A549 (cell line): ENCODE data around the gene HLA-DOA. TPM values are rescaled to one million over a fixed set of nuclear protein-coding genes. Genes with fewer than 3 reads are reported as not detected.
A peak's percentile ranks its signal among the peaks of the same experiment; 100 is the strongest.

Experiments used
- ATAC-seq, 2 experiments: fragments of 200-7000 bp in 1 of 2; fragments of >200 bp in 1 of 2; cut with Nextera tagmentation in 1 of 2; cut with Tn5 transposase in 1 of 2; 3 replicates each; pipeline versions ENCODE4 v1.8.0 to v1.9.1; 2018 to 2020; ENCODE audit warnings: mild to moderate bottlenecking in 1 of 2, moderate library complexity in 1 of 2
- CTCF ChIA-PET: fragments of 300-600 bp; sonication (Branson Sonifier 250); formaldehyde crosslinking; extraction: SDS; loops from one replicate; lab custom pipeline; 2021; ENCODE audit warnings: antibody characterized with exemption, inconsistent platforms; lab: Yijun Ruan, JAX
- POLR2A ChIA-PET: fragments of 350-600 bp; formaldehyde crosslinking; extraction: SDS; loops from one replicate; lab custom pipeline; 2021; ENCODE audit warnings: antibody characterized with exemption, inconsistent platforms; lab: Yijun Ruan, JAX
- DNase-seq, 2 experiments: peaks; one replicate each; pipeline versions ENCODE4 v3.0.0 to v3.0.0-alpha.2; 2011 to 2016; ENCODE audit warnings: low read depth in 1 of 2, low spot score in 1 of 2
- FAIRE-seq: peaks from 2 replicates; lab custom pipeline; 2011; peaks lifted over from hg19 to GRCh38; lab: Jason Lieb, UNC
- H3K27ac ChIP-seq, 2 experiments: fragments of >200 bp; sonication (Bioruptor Twin); formaldehyde crosslinking; 3 replicates each; pipeline ENCODE4 v1.5.1; 2016 to 2017
- H3K4me1 ChIP-seq: fragments of >200 bp; sonication (Bioruptor Twin); formaldehyde crosslinking; 3 replicates; pipeline ENCODE4 v1.6.1; 2016
- H3K4me2 ChIP-seq: fragments of >200 bp; sonication (Bioruptor Twin); formaldehyde crosslinking; 3 replicates; pipeline ENCODE4 v1.6.1; 2016
- H3K4me3 ChIP-seq: fragments of >200 bp; sonication (Bioruptor Twin); formaldehyde crosslinking; 3 replicates; pipeline ENCODE4 v1.5.1; 2016
- H3K9me3 ChIP-seq: fragments of >200 bp; sonication (Bioruptor Twin); formaldehyde crosslinking; 3 replicates; pipeline ENCODE4 v1.6.1; 2016
- CHD4 ChIP-seq: fragments of 200-600 bp; sonication (generic); IDR thresholded peaks from 2 replicates; pipeline ENCODE4 v1.6.1; 2016; ENCODE audit warnings: antibody characterized with exemption, mild to moderate bottlenecking, borderline replicate concordance
- CTCF ChIP-seq: fragments of >200 bp; sonication (Bioruptor Twin); formaldehyde crosslinking; IDR thresholded peaks from 3 replicates; pipeline ENCODE4 v1.5.1; 2016
- E2F6 ChIP-seq: IDR thresholded peaks from 2 replicates; pipeline ENCODE4 v1.6.1; 2012; ENCODE audit warnings: low read depth, borderline replicate concordance
- ESRRA ChIP-seq: fragments of 150-350 bp; IDR thresholded peaks from 2 replicates; pipeline ENCODE4 v1.6.1; 2014; ENCODE audit warnings: mild to moderate bottlenecking, low read length, borderline replicate concordance
- FOXS1 ChIP-seq: fragments of 250-450 bp; sonication (Bioruptor Pico); IDR thresholded peaks from 2 replicates; pipeline ENCODE4 v1.5.0; 2020; ENCODE audit warnings: mild to moderate bottlenecking, moderate library complexity
- GATA3 ChIP-seq: IDR thresholded peaks from 2 replicates; pipeline ENCODE4 v1.6.1; 2012; ENCODE audit warnings: borderline replicate concordance
- HDAC2 ChIP-seq: fragments of 200-600 bp; sonication (generic); IDR thresholded peaks from 2 replicates; pipeline ENCODE4 v1.6.1; 2016
- HES2 ChIP-seq: fragments of >200 bp; sonication (Bioruptor Twin); formaldehyde crosslinking; IDR thresholded peaks from 2 replicates; pipeline ENCODE4 v1.6.1; 2016
- HEYL ChIP-seq: fragments of 250-450 bp; sonication (Bioruptor Pico); IDR thresholded peaks from 2 replicates; pipeline ENCODE4 v1.8.0; 2021; ENCODE audit warnings: mild to moderate bottlenecking, moderate library complexity
- MAFK ChIP-seq: fragments of 450-650 bp; IDR thresholded peaks from 2 replicates; pipeline ENCODE4 v1.6.1; 2014; ENCODE audit not compliant: partially characterized antibody
- NFE2L2 ChIP-seq: fragments of 150-350 bp; conservative IDR thresholded peaks from 2 replicates; pipeline ENCODE4 v1.6.1; 2014; ENCODE audit warnings: low read length
- NR3C1 ChIP-seq: fragments of >200 bp; sonication (Bioruptor Twin); formaldehyde crosslinking; IDR thresholded peaks from 3 replicates; pipeline ENCODE4 v1.6.1; 2017
- PBX3 ChIP-seq: IDR thresholded peaks from 2 replicates; pipeline ENCODE4 v1.6.1; 2012
- RAD21 ChIP-seq, 2 experiments: fragments of >200 bp in 1 of 2; sonication (Bioruptor Twin) in 1 of 2; formaldehyde crosslinking in 1 of 2; IDR thresholded peaks in 1 of 2; conservative IDR thresholded peaks in 1 of 2; 2 replicates in 1 of 2; 3 replicates in 1 of 2; pipeline ENCODE4 v1.6.1; 2012 to 2018; ENCODE audit warnings: inconsistent platforms in 1 of 2
- SMC3 ChIP-seq: fragments of >200 bp; sonication (Bioruptor Twin); formaldehyde crosslinking; IDR thresholded peaks from 3 replicates; pipeline ENCODE4 v1.6.1; 2018; ENCODE audit warnings: inconsistent platforms
- ZNF302 ChIP-seq: fragments of 250-450 bp; sonication (Bioruptor Pico); IDR thresholded peaks from 2 replicates; pipeline ENCODE4 v1.9.0; 2021; ENCODE audit warnings: inconsistent platforms, mild to moderate bottlenecking, moderate library complexity
- WGBS: methylation state at CpG from one replicate; pipeline ENCODE4 v1.1.6; 2017; ENCODE audit errors: missing lambda C conversion rate; 5-methylcytosine and 5-hydroxymethylcytosine counted together
- polyA plus RNA-seq, 4 experiments: library from polyadenylated mRNA; depleted of rRNA in 3 of 4; stranded (reverse); fragments of >200 nt; fragmentation: RNase III in 1 of 4; extraction: RNeasy Plus Mini Kit Qiagen cat#74134 plus additional on column Dnase treatment in 1 of 4; gene quantifications; 2 replicates in 3 of 4; 3 replicates in 1 of 4; pipeline ENCODE4 v1.2.3, GENCODE V29; 2011 to 2017

Gene HLA-DOA
- polyA plus RNA-seq, 2 of the 4 experiments (the other 2 are of a cell fraction) = 0.03 to 0.27 TPM

GRCh38 chr6:32960563-32960962 is 48.8 kb downstream of the HLA-DOA start:
- no peak overlapping the region for H3K27ac ChIP-seq
- TF ChIP-seq E2F6 (no peak), GATA3 (no peak), HES2 (no peak), NR3C1 (no peak), NFE2L2 (no peak), CHD4 (no peak), ESRRA (no peak), ZNF302 (CRISPR knock-in tag) (no peak), CTCF (no peak)
- ChIA-PET POLR2A (no interaction called here), CTCF (no interaction called here)
- no peak overlapping the region for H3K4me2 ChIP-seq
- H3K9me3 ChIP-seq = no peaks in the 10 kb centered on the region
- no peaks in the 10 kb centered on the region; the same call in 2 of the 3 replicates for H3K4me1 ChIP-seq
- 93% methylated on average over 5 of the region's 5 CpGs for WGBS
- H3K4me3 ChIP-seq = no peak overlapping the region
- FAIRE-seq (no peak), ATAC-seq (no peak), DNase-seq (no peak)

GRCh38 chr6:32956176-32956575 is 53.2 kb downstream of the HLA-DOA start:
- no peak overlapping the region for H3K27ac ChIP-seq
- DNase-seq (no peak), ATAC-seq (no peak), FAIRE-seq (no peak)
- ChIA-PET CTCF (interaction anchor here (1.5 to 5.1 kb wide), 4 partner anchors 9 to 117 kb away, joined by 3 to 40 read pairs (median 18); partner anchors contain the start of gene TAP2), POLR2A (interaction anchor here (4.0 kb wide), 1 partner anchor 16 kb away, joined by 29 read pairs; no protein-coding TSS in a partner anchor)
- H3K9me3 ChIP-seq = no peaks in the 10 kb centered on the region
- H3K4me1 ChIP-seq = peaks cover 5% of the 10 kb centered on the region; the same call in 1 of the 3 replicates
- no peak overlapping the region for H3K4me3 ChIP-seq
- no peak overlapping the region for H3K4me2 ChIP-seq
- TF ChIP-seq HDAC2 (no peak), PBX3 (no peak), FOXS1 (no peak)
- 84% methylated on average over 2 of the region's 2 CpGs for WGBS

GRCh38 chr6:32954986-32955802 is 54.2 kb downstream of the HLA-DOA start:
- H3K27ac ChIP-seq = no peak overlapping the region
- ChIA-PET POLR2A (interaction anchor here (4.0 kb wide), 1 partner anchor 17 kb away, joined by 29 read pairs; no protein-coding TSS in a partner anchor), CTCF (interaction anchor here (0.6 to 5.1 kb wide), 10 partner anchors 12 to 293 kb away, joined by 3 to 40 read pairs (median 10); partner anchors contain the start of gene TAP2)
- ATAC-seq (peak; percentile 39 to 67; a peak in 5 of 6 replicates), DNase-seq (peak in 1 of 2 experiments; percentile 54), FAIRE-seq (no peak)
- H3K9me3 ChIP-seq = no peaks in the 10 kb centered on the region
- no peak overlapping the region for H3K4me3 ChIP-seq
- H3K4me2 ChIP-seq = no peak overlapping the region
- 34% methylated on average over 3 of the region's 3 CpGs for WGBS
- peaks cover 5% of the 10 kb centered on the region; the same call in 1 of the 3 replicates for H3K4me1 ChIP-seq
- 0 out of 5 replicates have a peak, but pooled peaks of 1 of the 2 experiments have one; percentile 7 for TF ChIP-seq RAD21 (conservative IDR thresholded peaks at IDR 0.05 in 1 of 2, IDR thresholded peaks at IDR 0.05 in 1 of 2)
- no peak for TF ChIP-seq HEYL
- TF ChIP-seq MAFK = peak; percentile 64
- TF ChIP-seq CTCF = 0 out of 3 replicates have a peak, but pooled peaks have one; percentile 27
- TF ChIP-seq HES2 = no peak
- TF ChIP-seq SMC3 = no peak
